ENCODE data around the gene MAP3K6.

The MAP3K6 gene

DNA sequence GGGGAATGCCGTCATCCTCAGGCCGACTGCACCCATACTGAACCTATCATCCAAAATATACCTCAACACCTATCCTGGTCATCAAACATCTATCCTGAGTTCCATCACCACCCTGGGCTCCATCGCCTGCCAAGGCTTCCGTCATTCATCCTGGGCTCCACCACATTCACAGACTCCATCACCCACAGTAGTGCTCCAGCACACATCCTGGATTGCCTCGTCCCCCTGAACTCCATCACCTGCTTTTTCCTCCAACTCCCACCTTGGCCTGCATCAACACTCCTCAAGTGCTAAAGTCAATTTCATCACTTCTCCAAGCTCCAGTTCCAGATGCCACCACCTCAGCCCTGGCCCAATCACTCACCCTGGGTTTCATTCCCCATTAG is 7.8 kb downstream of the MAP3K6 start:
- H3K36me3 Mint-ChIP-seq (ENCODE audit: low read depth), result peaks cover 10% of the 10 kb centered on the region
- peaks cover 42% of the 10 kb centered on the region for H3K27me3 Mint-ChIP-seq (ENCODE audit: low read depth, poor library complexity)
- TF ChIP-seq, protein P1, sequence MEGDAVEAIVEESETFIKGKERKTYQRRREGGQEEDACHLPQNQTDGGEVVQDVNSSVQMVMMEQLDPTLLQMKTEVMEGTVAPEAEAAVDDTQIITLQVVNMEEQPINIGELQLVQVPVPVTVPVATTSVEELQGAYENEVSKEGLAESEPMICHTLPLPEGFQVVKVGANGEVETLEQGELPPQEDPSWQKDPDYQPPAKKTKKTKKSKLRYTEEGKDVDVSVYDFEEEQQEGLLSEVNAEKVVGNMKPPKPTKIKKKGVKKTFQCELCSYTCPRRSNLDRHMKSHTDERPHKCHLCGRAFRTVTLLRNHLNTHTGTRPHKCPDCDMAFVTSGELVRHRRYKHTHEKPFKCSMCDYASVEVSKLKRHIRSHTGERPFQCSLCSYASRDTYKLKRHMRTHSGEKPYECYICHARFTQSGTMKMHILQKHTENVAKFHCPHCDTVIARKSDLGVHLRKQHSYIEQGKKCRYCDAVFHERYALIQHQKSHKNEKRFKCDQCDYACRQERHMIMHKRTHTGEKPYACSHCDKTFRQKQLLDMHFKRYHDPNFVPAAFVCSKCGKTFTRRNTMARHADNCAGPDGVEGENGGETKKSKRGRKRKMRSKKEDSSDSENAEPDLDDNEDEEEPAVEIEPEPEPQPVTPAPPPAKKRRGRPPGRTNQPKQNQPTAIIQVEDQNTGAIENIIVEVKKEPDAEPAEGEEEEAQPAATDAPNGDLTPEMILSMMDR (IDR thresholded peaks at IDR 0.05), result no peak
- peaks cover 54% of the 10 kb centered on the region for H3K4me1 Mint-ChIP-seq
- H3K4me3 Mint-ChIP-seq, result peak overlapping the region; percentile 3
- H3K27ac Mint-ChIP-seq, result no peak overlapping the region
- DNase-seq, result no peak
- H3K9me3 Mint-ChIP-seq, result no peaks in the 10 kb centered on the region

DNA sequence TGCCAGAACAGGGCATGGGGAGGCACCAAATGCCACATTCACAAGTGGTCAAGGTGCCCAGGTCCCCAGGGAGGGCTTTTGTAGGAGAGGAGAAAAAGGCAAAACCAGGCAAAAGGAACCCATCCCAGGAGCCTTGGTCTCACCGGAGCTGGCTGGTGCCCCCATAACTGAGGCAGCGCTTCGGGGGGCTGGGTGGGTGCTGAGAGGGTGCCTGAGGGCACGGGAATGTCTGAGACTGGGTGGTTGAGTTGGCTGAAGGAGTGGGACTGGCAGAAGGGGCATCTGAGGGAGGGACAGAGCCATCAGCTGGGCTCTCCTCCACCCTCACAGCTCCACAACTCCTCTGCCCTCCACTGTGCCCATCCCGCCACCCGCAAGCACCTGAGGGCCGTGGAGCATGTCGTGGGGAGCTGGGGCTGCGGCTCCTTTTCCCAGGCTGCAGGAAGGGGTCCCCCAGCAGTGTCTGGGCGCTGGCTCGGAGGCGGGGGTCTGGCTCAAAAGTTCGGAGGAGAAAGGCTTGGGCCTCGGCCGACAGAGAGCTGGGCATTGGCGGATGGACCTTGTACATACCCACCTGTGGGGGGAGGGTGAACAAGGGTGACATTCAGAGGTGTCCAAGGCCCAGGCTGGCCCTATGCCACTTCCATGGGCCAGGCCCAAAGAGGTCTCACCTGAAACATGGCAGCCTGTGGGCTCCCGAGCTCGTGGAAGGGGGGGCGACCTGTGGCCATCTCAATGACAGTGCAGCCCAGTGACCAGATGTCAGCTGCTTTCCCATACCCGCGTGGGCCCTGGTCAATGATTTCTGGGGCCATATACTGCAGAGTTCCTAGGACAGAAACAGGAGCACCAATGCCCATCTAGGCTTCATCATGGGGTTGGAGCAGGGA is 8.5 kb downstream of the MAP3K6 start:
- H3K36me3 Mint-ChIP-seq (ENCODE audit: low read depth), result peaks cover 10% of the 10 kb centered on the region
- no peak overlapping the region for H3K4me3 Mint-ChIP-seq
- DNase-seq, result no peak
- peaks cover 52% of the 10 kb centered on the region for H3K4me1 Mint-ChIP-seq
- no peak overlapping the region for H3K27ac Mint-ChIP-seq
- TF ChIP-seq, protein P1 (IDR thresholded peaks at IDR 0.05), result no peak
- peaks cover 42% of the 10 kb centered on the region for H3K27me3 Mint-ChIP-seq (ENCODE audit: low read depth, poor library complexity)
- no peaks in the 10 kb centered on the region for H3K9me3 Mint-ChIP-seq

DNA sequence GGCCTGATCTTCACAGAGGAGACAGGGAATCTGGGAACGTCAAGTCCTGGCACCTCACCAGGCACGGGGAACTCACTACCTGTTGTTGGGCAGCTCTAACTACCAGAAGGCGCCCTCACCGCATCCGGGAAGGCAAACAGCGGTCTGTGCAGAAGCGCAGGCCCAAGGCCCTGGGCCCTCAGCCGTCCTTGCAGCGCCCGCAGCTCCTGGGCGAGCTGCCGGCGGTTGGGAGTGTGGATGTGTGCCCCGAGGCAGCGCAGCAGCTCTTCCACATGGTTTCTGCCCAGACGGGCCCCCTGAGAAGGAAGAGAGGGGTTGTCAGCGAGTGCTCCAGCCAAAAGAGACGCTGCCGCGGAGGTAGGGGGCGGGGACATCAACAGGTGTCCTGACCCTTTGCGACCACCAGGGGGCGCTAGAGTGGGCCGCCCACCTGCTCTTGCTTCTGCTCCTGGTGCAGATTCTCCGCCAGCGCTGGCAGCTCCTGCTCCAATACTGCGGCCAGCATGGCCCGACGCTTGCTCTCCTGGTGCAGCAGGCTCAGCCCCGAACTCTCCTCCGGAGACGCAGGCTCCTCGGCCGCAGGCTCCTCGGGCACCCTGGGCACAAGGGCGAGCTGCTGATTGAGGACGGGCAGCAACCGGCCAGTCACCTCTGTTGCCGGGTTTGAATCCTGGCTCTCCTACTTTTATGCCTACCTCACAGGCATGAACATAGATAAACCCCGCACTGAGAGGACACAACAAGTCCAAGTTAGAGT is 9.3 kb downstream of the MAP3K6 start:
- peaks cover 10% of the 10 kb centered on the region for H3K36me3 Mint-ChIP-seq (ENCODE audit: low read depth)
- H3K27me3 Mint-ChIP-seq (ENCODE audit: low read depth, poor library complexity), result peaks cover 42% of the 10 kb centered on the region
- peak; percentile 84 for DNase-seq
- no peaks in the 10 kb centered on the region for H3K9me3 Mint-ChIP-seq
- H3K27ac Mint-ChIP-seq, result no peak overlapping the region
- H3K4me3 Mint-ChIP-seq, result no peak overlapping the region
- peaks cover 44% of the 10 kb centered on the region for H3K4me1 Mint-ChIP-seq
- TF ChIP-seq, protein P1 (IDR thresholded peaks at IDR 0.05), result peak; percentile 99

DNA sequence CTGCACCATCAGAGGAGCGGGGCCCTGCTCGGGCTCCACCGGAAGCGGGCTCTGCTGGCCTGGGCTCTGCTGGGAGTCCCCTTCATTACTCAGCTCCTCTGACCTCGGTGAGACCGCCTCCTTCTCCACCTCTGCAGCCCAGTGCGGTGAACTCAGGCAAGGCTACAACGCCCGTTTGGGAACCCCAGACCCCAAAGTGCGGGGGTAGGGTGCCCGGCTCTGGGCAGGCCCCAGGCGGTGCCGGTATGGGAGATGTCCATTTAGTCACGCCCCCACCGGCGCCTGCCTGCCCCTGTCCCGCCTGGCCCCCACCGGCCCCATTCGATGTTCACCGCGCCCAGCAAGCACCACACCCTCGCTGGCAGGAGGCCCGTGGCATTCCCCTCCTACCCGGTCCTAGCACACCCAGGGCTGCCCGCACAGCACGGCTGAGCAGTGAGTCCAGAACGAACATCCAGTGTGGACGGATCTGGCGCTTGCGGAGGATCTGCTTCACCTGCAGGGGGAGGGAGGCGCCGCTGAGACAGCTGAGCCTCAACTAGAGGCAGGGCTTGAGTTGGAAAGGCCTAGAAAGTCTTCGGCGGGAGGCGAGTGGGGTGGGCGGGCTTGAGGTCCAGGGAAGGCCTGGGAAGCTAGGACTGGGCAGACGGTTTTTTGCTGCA is 10.0 kb downstream of the MAP3K6 start:
- H3K36me3 Mint-ChIP-seq (ENCODE audit: low read depth), result peaks cover 10% of the 10 kb centered on the region
- H3K4me1 Mint-ChIP-seq, result peaks cover 43% of the 10 kb centered on the region
- no peaks in the 10 kb centered on the region for H3K9me3 Mint-ChIP-seq
- no peak for DNase-seq
- no peak overlapping the region for H3K27ac Mint-ChIP-seq
- TF ChIP-seq, protein P1 (IDR thresholded peaks at IDR 0.05), result no peak
- peaks cover 45% of the 10 kb centered on the region for H3K27me3 Mint-ChIP-seq (ENCODE audit: low read depth, poor library complexity)
- H3K4me3 Mint-ChIP-seq, result no peak overlapping the region

DNA sequence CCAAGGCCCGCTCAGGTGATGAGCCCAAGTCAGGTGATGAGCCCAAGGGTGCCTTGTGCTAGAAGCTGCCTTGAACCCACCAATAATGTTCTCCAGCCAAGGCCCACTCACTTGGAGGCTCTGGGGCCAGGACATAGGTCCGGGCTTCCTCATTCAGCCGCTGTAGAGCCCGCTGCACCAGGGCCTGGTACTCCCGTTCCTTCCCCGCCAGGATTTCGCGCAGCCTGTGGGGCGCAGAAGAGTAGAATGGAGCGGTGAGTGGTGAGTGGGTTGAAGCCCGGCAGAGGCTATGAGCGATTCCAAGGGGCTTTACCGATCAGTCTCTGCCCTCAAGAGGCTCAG is 10.5 kb downstream of the MAP3K6 start:
- DNase-seq, result no peak
- Mint-ChIP-seq H3K4me1 (peaks cover 48% of the 10 kb centered on the region), H3K9me3 (no peaks in the 10 kb centered on the region), H3K4me3 (no peak overlapping the region), H3K36me3 (ENCODE audit: low read depth) (peaks cover 10% of the 10 kb centered on the region), H3K27me3 (ENCODE audit: low read depth, poor library complexity) (peaks cover 44% of the 10 kb centered on the region), H3K27ac (no peak overlapping the region)
- TF ChIP-seq, protein P1 (IDR thresholded peaks at IDR 0.05), result no peak

All from nephron progenitor cell (in vitro differentiated cells).